HepG2 (cell line): ENCODE measurements around the gene LUZP1. TPM values are rescaled to one million over a fixed set of nuclear protein-coding genes. Genes with fewer than 3 reads are reported as not detected.

Source experiments
- ELF3 ChIP-seq: IDR thresholded peaks from 2 replicates; pipeline ENCODE4 v1.6.1; 2016; ENCODE audit warnings: missing genetic modification reagents, missing compliant biosample characterization
- FOXO1 ChIP-seq: sonication (generic); formaldehyde crosslinking; IDR thresholded peaks from 2 replicates; pipeline ENCODE4 v1.4.0; 2020; ENCODE audit warnings: missing genetic modification reagents
- HOXA7 ChIP-seq: sonication (generic); formaldehyde crosslinking; IDR thresholded peaks from 2 replicates; pipeline ENCODE4 v1.8.1; 2022; ENCODE audit warnings: mild to moderate bottlenecking, missing genetic modification reagents, moderate library complexity
- ONECUT2 ChIP-seq: sonication (generic); formaldehyde crosslinking; IDR thresholded peaks from 2 replicates; pipeline ENCODE4 v1.4.0; 2020; ENCODE audit warnings: missing genetic modification reagents
- RFX1 ChIP-seq: fragments of 450-650 bp; IDR thresholded peaks from 2 replicates; pipeline ENCODE4 v1.6.1; 2017
- TBX2 ChIP-seq: sonication (generic); formaldehyde crosslinking; IDR thresholded peaks from 2 replicates; pipeline ENCODE4 v1.5.0; 2020; ENCODE audit warnings: missing genetic modification reagents, mild to moderate bottlenecking, borderline replicate concordance
- ZBTB7A ChIP-seq: sonication (generic); formaldehyde crosslinking; IDR thresholded peaks from 2 replicates; pipeline ENCODE4 v1.8.0; 2022; ENCODE audit warnings: mild to moderate bottlenecking, missing genetic modification reagents
- ZFP37 ChIP-seq: sonication (generic); formaldehyde crosslinking; IDR thresholded peaks from 2 replicates; pipeline ENCODE4 v1.4.0; 2020; ENCODE audit warnings: missing genetic modification reagents, borderline replicate concordance
- ZNF484 ChIP-seq: sonication (generic); formaldehyde crosslinking; IDR thresholded peaks from 2 replicates; pipeline ENCODE4 v1.5.1; 2020; ENCODE audit warnings: mild to moderate bottlenecking, low read depth, missing genetic modification reagents, borderline replicate concordance
- ZNF496 ChIP-seq: sonication (generic); formaldehyde crosslinking; IDR thresholded peaks from 2 replicates; pipeline ENCODE4 v1.8.1; 2023; ENCODE audit warnings: mild to moderate bottlenecking, moderate library complexity, missing genetic modification reagents; ENCODE audit not compliant: insufficient replicate concordance
- ZNF543 ChIP-seq: sonication (generic); formaldehyde crosslinking; IDR thresholded peaks from 2 replicates; pipeline ENCODE4 v1.4.0; 2020; ENCODE audit warnings: mild to moderate bottlenecking, missing genetic modification reagents
- polyA plus RNA-seq, 8 experiments: library from polyadenylated mRNA; depleted of rRNA in 3 of 8; stranded (reverse) in 7 of 8; unstranded in 1 of 8; fragments of >200 nt; fragmentation: Illumina TruSeq in 4 of 8; extraction: Trizol in 4 of 8; gene quantifications; 2 replicates each; pipeline versions ENCODE4 v1.2.1 to v1.2.3, GENCODE V29; 2011 to 2016; ENCODE audit warnings: low read depth in 4 of 8, missing spikeins in 1 of 8, mixed read lengths in 1 of 8; ENCODE audit not compliant: insufficient read depth in 1 of 8
- total RNA-seq, 5 experiments: library from RNA; depleted of rRNA; stranded (reverse); fragments of >200 nt; fragmentation: Illumina TruSeq; extraction: Trizol; gene quantifications; 2 replicates each; pipeline ENCODE4 v1.2.3, GENCODE V29; 2016; ENCODE audit warnings: low read depth in 1 of 5
- TF ChIP-seq, protein P1 (sequence below): sonication (generic); formaldehyde crosslinking; IDR thresholded peaks from 2 replicates; pipeline ENCODE4 v1.4.0; 2020; ENCODE audit warnings: mild to moderate bottlenecking, missing genetic modification reagents
- TF ChIP-seq, protein P2 (sequence below): sonication (generic); formaldehyde crosslinking; IDR thresholded peaks from 2 replicates; pipeline ENCODE4 v1.4.0; 2020; ENCODE audit warnings: missing genetic modification reagents
- TF ChIP-seq, protein P3 (sequence below): sonication (generic); formaldehyde crosslinking; IDR thresholded peaks from one replicate; pipeline ENCODE4 v1.5.1; 2020; ENCODE audit warnings: mild to moderate bottlenecking, missing genetic modification reagents; ENCODE audit errors: not compliant biosample characterization
- TF ChIP-seq, protein P4 (sequence below): sonication (generic); formaldehyde crosslinking; IDR thresholded peaks from 2 replicates; pipeline ENCODE4 v1.8.0; 2022; ENCODE audit warnings: mild to moderate bottlenecking, missing genetic modification reagents, moderate library complexity

Gene LUZP1
- total and polyA plus RNA-seq, 2 of the 13 experiments (the other 11 are each of a cell fraction or from before 2014, with no cell fraction given), result 6.9 to 12.7 TPM

DNA sequence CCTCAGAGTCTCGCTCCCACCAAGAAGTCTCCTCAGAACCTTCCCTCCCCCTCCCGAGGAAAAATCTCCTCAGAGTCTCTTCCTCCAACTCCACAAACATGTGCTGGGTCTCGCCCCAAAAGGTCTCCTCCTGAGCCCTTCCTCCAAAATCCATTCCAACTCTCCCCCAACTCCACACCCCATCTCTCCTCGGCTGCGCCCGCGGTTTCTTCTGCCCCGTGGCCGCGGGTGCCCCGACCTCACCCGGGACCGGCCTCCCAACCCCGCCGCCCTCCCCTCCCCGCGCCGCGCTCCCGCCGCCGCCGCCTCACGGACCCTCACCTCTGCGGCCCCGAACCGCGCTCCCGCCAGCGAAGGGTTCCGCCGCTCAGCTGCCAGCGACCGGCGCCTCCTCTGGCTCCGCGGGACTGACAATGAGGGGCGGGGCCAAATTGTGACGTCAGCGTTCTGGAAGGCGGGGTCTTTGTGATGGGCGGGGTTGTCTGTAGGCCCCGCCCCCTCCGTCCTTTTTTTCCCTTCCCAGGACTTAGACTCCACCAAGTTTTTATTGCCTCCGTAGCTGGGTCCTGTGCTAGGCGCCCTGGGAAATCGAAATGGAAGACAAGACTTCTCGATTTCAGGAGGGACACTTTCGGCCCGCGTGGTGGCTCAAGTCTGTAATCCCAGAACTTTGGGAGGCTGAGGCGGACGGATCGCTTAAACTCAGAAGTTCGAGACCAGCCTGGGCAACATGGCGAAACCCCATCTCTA is at the start of gene LUZP1 (continued):
- TF ChIP-seq, protein P1, sequence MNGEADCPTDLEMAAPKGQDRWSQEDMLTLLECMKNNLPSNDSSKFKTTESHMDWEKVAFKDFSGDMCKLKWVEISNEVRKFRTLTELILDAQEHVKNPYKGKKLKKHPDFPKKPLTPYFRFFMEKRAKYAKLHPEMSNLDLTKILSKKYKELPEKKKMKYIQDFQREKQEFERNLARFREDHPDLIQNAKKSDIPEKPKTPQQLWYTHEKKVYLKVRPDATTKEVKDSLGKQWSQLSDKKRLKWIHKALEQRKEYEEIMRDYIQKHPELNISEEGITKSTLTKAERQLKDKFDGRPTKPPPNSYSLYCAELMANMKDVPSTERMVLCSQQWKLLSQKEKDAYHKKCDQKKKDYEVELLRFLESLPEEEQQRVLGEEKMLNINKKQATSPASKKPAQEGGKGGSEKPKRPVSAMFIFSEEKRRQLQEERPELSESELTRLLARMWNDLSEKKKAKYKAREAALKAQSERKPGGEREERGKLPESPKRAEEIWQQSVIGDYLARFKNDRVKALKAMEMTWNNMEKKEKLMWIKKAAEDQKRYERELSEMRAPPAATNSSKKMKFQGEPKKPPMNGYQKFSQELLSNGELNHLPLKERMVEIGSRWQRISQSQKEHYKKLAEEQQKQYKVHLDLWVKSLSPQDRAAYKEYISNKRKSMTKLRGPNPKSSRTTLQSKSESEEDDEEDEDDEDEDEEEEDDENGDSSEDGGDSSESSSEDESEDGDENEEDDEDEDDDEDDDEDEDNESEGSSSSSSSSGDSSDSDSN, result peak; percentile 85
- TF ChIP-seq ONECUT2, result no peak
- TF ChIP-seq, protein P2, sequence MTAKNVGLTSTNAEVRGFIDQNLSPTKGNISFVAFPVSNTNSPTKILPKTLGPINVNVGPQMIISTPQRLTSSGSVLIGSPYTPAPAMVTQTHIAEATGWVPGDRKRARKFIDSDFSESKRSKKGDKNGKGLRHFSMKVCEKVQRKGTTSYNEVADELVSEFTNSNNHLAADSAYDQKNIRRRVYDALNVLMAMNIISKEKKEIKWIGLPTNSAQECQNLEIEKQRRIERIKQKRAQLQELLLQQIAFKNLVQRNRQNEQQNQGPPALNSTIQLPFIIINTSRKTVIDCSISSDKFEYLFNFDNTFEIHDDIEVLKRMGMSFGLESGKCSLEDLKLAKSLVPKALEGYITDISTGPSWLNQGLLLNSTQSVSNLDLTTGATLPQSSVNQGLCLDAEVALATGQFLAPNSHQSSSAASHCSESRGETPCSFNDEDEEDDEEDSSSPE (CRISPR knock-in tag), result peak; percentile 63
- no peak for TF ChIP-seq ELF3 (CRISPR knock-in tag)
- TF ChIP-seq FOXO1 (CRISPR knock-in tag), result no peak
- TF ChIP-seq, protein P3, sequence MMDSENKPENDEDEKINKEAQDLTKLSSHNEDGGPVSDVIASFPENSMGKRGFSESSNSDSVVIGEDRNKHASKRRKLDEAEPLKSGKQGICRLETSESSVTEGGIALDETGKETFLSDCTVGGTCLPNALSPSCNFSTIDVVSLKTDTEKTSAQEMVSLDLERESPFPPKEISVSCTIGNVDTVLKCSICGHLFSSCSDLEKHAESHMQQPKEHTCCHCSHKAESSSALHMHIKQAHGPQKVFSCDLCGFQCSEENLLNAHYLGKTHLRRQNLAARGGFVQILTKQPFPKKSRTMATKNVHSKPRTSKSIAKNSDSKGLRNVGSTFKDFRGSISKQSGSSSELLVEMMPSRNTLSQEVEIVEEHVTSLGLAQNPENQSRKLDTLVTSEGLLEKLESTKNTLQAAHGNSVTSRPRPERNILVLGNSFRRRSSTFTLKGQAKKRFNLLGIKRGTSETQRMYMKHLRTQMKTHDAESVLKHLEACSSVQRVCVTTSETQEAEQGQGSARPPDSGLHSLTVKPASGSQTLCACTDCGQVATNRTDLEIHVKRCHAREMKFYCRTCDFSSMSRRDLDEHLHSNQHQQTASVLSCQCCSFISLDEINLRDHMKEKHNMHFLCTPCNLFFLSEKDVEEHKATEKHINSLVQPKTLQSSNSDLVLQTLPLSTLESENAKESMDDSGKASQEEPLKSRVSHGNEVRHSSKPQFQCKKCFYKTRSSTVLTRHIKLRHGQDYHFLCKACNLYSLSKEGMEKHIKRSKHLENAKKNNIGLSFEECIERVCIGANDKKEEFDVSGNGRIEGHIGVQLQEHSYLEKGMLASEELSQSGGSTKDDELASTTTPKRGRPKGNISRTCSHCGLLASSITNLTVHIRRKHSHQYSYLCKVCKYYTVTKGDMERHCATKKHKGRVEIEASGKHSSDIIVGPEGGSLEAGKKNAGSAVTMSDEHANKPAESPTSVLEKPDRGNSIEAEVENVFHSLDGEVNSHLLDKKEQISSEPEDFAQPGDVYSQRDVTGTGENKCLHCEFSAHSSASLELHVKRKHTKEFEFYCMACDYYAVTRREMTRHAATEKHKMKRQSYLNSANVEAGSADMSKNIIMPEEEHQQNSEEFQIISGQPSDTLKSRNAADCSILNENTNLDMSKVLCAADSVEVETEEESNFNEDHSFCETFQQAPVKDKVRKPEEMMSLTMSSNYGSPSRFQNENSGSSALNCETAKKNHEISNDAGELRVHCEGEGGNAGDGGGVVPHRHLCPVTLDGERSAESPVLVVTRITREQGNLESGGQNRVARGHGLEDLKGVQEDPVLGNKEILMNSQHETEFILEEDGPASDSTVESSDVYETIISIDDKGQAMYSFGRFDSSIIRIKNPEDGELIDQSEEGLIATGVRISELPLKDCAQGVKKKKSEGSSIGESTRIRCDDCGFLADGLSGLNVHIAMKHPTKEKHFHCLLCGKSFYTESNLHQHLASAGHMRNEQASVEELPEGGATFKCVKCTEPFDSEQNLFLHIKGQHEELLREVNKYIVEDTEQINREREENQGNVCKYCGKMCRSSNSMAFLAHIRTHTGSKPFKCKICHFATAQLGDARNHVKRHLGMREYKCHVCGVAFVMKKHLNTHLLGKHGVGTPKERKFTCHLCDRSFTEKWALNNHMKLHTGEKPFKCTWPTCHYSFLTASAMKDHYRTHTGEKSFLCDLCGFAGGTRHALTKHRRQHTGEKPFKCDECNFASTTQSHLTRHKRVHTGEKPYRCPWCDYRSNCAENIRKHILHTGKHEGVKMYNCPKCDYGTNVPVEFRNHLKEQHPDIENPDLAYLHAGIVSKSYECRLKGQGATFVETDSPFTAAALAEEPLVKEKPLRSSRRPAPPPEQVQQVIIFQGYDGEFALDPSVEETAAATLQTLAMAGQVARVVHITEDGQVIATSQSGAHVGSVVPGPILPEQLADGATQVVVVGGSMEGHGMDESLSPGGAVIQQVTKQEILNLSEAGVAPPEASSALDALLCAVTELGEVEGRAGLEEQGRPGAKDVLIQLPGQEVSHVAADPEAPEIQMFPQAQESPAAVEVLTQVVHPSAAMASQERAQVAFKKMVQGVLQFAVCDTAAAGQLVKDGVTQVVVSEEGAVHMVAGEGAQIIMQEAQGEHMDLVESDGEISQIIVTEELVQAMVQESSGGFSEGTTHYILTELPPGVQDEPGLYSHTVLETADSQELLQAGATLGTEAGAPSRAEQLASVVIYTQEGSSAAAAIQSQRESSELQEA (CRISPR knock-in tag), result no peak
- TF ChIP-seq ZFP37 (CRISPR knock-in tag), result no peak
- no peak for TF ChIP-seq ZNF496 (CRISPR knock-in tag)
- no peak for TF ChIP-seq RFX1
- no peak for TF ChIP-seq ZBTB7A (CRISPR knock-in tag)
- TF ChIP-seq, protein P4, sequence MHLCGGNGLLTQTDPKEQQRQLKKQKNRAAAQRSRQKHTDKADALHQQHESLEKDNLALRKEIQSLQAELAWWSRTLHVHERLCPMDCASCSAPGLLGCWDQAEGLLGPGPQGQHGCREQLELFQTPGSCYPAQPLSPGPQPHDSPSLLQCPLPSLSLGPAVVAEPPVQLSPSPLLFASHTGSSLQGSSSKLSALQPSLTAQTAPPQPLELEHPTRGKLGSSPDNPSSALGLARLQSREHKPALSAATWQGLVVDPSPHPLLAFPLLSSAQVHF, result no peak
- no peak for TF ChIP-seq ZNF484 (CRISPR knock-in tag)
- TF ChIP-seq ZNF543 (CRISPR knock-in tag), result 0 out of 2 replicates have a peak, but pooled peaks have one; percentile 64
- no peak for TF ChIP-seq TBX2 (CRISPR knock-in tag)
- no peak for TF ChIP-seq HOXA7
